ENCODE results near the gene NEDD9.

Gene NEDD9

DNA sequence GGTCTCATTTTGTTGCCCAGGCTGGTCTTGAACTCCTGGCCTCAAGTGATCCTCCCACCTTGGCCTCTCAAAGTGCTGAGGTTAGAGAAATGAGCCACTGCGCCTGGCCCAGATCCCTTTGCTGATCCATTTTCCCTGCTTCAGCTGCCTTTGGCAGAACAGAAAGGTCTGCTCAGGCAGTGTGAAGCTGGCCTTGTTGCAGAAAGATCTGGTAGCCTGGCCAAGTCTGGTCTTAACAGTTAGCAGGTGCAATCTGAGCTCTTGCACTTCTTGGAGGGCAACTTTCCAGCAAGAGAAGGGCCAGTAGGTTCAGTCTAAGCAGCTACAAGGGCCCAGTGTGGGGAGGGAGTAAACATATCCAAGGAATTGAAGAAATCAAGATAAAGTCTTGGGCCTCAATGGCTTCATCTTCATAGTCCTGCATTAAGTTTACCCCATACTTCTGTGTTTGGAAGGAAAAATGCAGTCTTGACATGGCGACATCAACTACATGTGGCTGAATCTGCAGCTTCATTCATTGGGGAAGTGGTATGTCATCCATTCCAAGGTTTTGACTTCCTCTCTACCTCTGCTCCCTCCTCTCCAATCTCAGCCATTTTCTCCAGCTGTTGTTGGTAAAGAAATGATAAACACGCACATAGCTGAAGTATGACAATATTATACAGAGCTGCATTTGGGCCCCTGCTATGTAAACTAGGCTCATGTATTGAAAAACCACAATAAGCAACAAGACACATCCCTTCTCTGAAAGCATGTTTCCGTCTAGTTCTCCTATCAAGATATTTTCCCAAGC, 39.0 kb upstream of the NEDD9 start:
- no peak for TF ChIP-seq POLR2AphosphoS5 (IDR thresholded peaks at IDR 0.05; ENCODE audit: low read depth, low read length)
- TF ChIP-seq POLR2A (IDR thresholded peaks at IDR 0.05; ENCODE audit: low read depth, low read length) = no peak
- TF ChIP-seq TAF1 (IDR thresholded peaks at IDR 0.05; ENCODE audit: borderline replicate concordance, low read depth, low read length) = no peak
- DNase-seq (ENCODE audit: insufficient read length) = no peak
- no peak for FAIRE-seq

GRCh38 chr6:11270030-11271027, 37.9 kb upstream of the NEDD9 start:
- TF ChIP-seq POLR2AphosphoS5 (IDR thresholded peaks at IDR 0.05; ENCODE audit: low read depth, low read length) (no peak), POLR2A (IDR thresholded peaks at IDR 0.05; ENCODE audit: low read depth, low read length) (no peak), TAF1 (IDR thresholded peaks at IDR 0.05; ENCODE audit: borderline replicate concordance, low read depth, low read length) (no peak)
- DNase-seq (ENCODE audit: insufficient read length) = no peak
- no peak for FAIRE-seq

- FAIRE-seq = no peak
- TF ChIP-seq POLR2AphosphoS5 (IDR thresholded peaks at IDR 0.05; ENCODE audit: low read depth, low read length) = no peak
- TF ChIP-seq TAF1 (IDR thresholded peaks at IDR 0.05; ENCODE audit: borderline replicate concordance, low read depth, low read length) = no peak
- TF ChIP-seq POLR2A (IDR thresholded peaks at IDR 0.05; ENCODE audit: low read depth, low read length) = no peak
- DNase-seq (ENCODE audit: insufficient read length) = no peak
Measured at GRCh38 chr6:11268978-11269377, 36.5 kb upstream of the NEDD9 start.

DNA sequence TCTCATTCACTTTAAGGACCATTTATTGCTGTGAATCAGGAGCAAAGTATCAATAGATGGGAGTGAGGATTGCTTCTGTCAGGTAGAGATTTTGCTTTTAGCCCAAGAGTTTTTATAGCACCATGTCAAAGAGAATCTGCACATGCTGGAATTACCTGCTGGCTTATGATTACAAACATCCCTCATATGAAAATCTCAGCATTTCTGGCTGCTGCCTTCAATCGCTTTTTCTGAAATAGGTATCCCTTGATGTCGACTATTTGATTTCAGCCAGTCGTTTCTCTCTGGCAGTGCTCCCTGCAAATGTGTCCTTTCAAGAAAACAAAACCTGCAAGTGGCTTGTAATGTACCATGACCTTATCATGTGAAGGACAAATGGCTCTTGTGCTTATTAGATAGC, 34.5 kb upstream of the NEDD9 start:
- FAIRE-seq (no peak), DNase-seq (ENCODE audit: insufficient read length) (no peak)
- TF ChIP-seq POLR2AphosphoS5 (IDR thresholded peaks at IDR 0.05; ENCODE audit: low read depth, low read length) (no peak), POLR2A (IDR thresholded peaks at IDR 0.05; ENCODE audit: low read depth, low read length) (no peak), TAF1 (IDR thresholded peaks at IDR 0.05; ENCODE audit: borderline replicate concordance, low read depth, low read length) (no peak)

- TF ChIP-seq POLR2AphosphoS5 (IDR thresholded peaks at IDR 0.05; ENCODE audit: low read depth, low read length) = no peak
- TF ChIP-seq POLR2A (IDR thresholded peaks at IDR 0.05; ENCODE audit: low read depth, low read length) = no peak
- no peak for TF ChIP-seq TAF1 (IDR thresholded peaks at IDR 0.05; ENCODE audit: borderline replicate concordance, low read depth, low read length)
- DNase-seq (ENCODE audit: insufficient read length) (no peak), FAIRE-seq (no peak)
Measured at GRCh38 chr6:11265932-11266331, 33.5 kb upstream of the NEDD9 start.

DNA sequence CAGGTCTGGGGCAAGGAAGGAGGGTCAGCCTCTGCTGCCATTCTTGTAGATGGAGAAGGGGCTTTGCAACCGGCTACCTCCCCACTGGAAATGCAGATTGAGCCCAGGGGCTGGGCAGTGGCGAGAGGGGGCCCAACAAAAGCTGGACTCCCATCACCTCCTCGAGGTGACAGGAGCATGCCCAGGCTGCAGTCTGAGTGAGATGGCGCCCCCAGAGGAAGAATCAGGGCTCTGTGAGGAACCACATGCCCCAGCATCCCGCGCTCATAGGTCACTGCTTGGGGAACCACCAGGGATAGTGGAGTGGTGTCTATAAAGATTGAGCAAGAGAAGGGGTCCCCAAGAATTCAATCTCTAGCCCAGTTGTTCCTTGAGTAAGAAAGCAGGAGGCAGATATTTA, 31.6 kb upstream of the NEDD9 start:
- DNase-seq (ENCODE audit: insufficient read length) (no peak), FAIRE-seq (no peak)
- TF ChIP-seq POLR2AphosphoS5 (IDR thresholded peaks at IDR 0.05; ENCODE audit: low read depth, low read length) (no peak), POLR2A (IDR thresholded peaks at IDR 0.05; ENCODE audit: low read depth, low read length) (no peak), TAF1 (IDR thresholded peaks at IDR 0.05; ENCODE audit: borderline replicate concordance, low read depth, low read length) (no peak)

- TF ChIP-seq POLR2AphosphoS5 (IDR thresholded peaks at IDR 0.05; ENCODE audit: low read depth, low read length) (no peak), POLR2A (IDR thresholded peaks at IDR 0.05; ENCODE audit: low read depth, low read length) (no peak), TAF1 (IDR thresholded peaks at IDR 0.05; ENCODE audit: borderline replicate concordance, low read depth, low read length) (no peak)
- FAIRE-seq (no peak), DNase-seq (ENCODE audit: insufficient read length) (no peak)
Measured at GRCh38 chr6:11263291-11263775, 30.9 kb upstream of the NEDD9 start.

DNA sequence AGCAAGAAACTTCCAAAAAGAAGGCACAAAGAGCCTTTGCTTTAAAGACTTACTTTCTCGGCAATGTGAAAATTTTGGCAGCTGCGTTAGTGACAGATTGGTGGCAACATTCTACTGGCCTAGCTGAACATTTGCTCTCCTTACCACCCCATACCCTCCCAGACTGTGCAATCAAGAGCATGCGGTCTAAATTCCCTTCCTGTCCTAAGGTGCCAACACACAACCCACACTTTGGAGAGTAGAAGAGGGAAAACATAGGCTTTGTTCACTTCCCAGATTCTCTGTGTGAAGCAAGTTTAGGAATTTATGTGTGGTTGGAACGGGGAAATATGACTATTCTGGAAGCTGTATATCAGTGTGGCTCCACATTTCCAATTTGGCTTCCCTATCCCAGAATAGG, 29.8 kb upstream of the NEDD9 start:
- no peak for DNase-seq (ENCODE audit: insufficient read length)
- no peak for FAIRE-seq
- TF ChIP-seq TAF1 (IDR thresholded peaks at IDR 0.05; ENCODE audit: borderline replicate concordance, low read depth, low read length) (no peak), POLR2A (IDR thresholded peaks at IDR 0.05; ENCODE audit: low read depth, low read length) (no peak), POLR2AphosphoS5 (IDR thresholded peaks at IDR 0.05; ENCODE audit: low read depth, low read length) (no peak)

DNA sequence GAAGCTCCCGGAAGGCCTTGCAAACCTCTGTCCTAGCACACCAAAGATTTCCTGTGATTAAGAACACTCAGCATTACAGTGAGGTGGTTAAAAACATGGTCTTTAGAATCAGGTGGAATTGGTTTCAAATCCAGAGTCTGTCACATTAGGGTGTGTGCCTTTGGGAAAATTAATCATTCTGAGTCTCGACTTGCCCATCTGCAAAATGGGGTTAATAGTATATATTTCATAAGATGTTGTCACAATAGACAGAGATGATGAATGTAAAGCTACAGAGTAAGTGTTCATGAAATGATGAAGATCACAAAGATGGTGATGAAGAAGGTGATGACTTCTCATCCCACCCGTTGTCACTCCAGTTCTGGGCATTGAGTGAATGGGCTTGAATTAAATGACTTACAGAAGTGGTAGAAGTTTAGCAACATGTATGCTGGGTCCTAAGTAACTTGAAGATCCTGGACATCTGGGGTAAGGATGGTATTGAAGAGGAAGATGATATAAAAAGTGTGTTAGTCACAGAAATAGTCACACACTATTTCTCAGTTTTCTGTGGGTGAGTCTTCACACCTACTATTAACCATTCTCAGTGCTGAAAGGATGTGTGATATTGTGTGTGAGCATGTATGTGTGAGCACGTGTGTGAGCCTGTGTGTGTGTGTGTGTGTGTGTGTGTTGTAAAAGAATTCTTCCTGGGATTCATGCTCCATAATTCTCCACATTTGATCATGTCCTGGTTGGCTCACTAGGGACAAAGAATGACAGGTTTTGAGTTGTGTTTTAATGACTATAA, 28.0 kb upstream of the NEDD9 start:
- no peak for TF ChIP-seq POLR2AphosphoS5 (IDR thresholded peaks at IDR 0.05; ENCODE audit: low read depth, low read length)
- no peak for TF ChIP-seq TAF1 (IDR thresholded peaks at IDR 0.05; ENCODE audit: borderline replicate concordance, low read depth, low read length)
- TF ChIP-seq POLR2A (IDR thresholded peaks at IDR 0.05; ENCODE audit: low read depth, low read length) = no peak
- DNase-seq (ENCODE audit: insufficient read length) (no peak), FAIRE-seq (no peak)

- FAIRE-seq (no peak), DNase-seq (ENCODE audit: insufficient read length) (no peak)
- TF ChIP-seq POLR2A (IDR thresholded peaks at IDR 0.05; ENCODE audit: low read depth, low read length) (no peak), TAF1 (IDR thresholded peaks at IDR 0.05; ENCODE audit: borderline replicate concordance, low read depth, low read length) (no peak), POLR2AphosphoS5 (IDR thresholded peaks at IDR 0.05; ENCODE audit: low read depth, low read length) (no peak)
Measured at GRCh38 chr6:11258260-11259237, 26.1 kb upstream of the NEDD9 start.

Data from GM12892 (cell line).